GM18858 (cell line): Measurements from ENCODE around the gene SMOC2.

Experiments
- ATAC-seq: cut with Tn5 transposase; IDR thresholded peaks from one replicate; pipeline ENCODE4 v1.9.1; 2021; ENCODE audit not compliant: unreplicated experiment

SMOC2 gene

GRCh38 chr6:168618546-168619315 is 177.7 kb downstream of the SMOC2 start:
- no peak for ATAC-seq

- no peak for ATAC-seq
Observed at GRCh38 chr6:168619560-168620314, 178.8 kb downstream of the SMOC2 start.

GRCh38 chr6:168620578-168620977 is 179.6 kb downstream of the SMOC2 start:
- no peak for ATAC-seq

DNA sequence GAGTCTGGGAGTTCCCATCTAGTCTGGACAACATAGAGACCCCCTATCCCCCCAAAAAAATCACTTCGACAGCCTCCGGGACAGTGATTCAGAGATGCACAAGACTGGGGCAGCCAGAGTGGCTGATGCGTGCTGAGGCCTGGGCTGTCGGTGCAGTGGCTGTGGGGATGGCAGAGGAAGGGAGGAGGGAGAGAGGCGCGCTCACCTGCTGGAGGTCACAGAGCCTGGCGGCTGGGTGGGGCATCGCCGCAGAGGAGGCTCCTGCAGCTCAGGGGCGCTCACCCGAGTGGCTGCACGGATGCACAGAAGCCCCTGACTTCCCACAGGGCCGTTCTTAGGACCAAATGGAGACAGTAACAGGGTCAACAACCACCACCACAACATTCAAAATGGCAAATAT is 182.8 kb downstream of the SMOC2 start:
- no peak for ATAC-seq

GRCh38 chr6:168624540-168624939 is 183.6 kb downstream of the SMOC2 start:
- ATAC-seq = no peak

DNA sequence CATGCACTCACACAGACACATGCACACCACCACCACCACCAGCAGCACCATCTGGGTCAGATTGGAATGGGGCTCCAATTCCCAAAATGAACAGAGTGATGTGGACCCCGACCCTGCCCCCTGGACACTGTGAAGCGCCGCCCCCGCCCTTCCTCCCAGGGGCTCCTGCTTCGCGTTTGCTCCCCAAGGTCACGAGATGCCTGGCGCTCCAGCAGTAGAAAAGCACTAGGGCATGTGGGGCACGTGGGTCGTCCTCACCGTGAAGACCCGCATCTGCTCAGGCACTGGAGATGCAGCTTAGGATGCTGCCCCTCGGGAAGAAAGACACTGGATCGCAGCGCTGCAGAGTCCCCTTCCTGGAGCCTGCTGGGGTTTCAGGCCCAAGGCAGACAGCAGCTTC is 184.0 kb downstream of the SMOC2 start:
- no peak for ATAC-seq

DNA sequence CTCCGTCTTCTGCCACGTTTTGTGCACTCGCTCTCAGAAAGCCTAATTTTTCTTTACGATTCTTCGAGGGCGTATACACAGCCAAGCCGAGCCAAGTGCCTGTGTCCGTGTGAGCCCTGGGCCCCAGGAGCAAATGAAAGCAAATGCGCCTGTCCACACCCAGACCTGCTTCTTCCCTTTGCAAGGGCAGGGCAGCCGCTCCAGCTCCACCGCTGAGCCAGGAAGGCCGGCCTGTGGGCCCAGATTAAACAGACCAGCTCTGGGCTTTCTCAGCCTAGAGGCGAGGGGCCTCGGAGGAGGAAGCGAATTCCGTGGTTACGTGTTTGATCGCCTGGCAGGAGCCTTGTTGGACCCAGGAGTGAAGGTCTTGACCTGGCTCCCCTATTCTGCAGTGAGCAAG is 184.6 kb downstream of the SMOC2 start:
- no peak for ATAC-seq

DNA sequence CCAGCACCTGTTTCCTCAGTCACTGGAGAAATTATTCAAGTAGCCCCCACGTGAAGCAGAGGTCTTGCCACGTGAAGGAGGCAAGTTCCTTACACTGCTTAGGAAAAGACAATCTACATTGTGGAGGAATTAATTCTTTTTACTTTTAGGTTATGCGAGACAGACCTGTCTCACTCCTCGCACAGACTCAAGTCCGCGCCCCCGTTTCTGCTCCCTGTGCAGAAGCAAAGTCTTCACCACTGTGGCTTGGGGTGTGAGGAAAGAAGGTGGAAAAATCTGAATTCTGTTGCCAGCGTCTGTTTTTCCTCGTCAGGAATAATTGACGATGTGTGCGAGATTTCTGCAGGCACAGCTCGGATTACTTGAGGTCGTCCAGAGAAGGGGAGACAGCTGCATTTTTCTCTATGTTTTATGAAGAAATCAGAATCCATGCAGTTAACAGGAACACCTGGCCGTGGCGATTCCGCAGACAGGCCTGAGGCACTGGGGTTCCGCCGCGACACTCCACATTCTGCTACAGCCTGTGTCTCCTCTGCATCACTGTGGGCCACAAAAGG is 185.1 kb downstream of the SMOC2 start:
- no peak for ATAC-seq

DNA sequence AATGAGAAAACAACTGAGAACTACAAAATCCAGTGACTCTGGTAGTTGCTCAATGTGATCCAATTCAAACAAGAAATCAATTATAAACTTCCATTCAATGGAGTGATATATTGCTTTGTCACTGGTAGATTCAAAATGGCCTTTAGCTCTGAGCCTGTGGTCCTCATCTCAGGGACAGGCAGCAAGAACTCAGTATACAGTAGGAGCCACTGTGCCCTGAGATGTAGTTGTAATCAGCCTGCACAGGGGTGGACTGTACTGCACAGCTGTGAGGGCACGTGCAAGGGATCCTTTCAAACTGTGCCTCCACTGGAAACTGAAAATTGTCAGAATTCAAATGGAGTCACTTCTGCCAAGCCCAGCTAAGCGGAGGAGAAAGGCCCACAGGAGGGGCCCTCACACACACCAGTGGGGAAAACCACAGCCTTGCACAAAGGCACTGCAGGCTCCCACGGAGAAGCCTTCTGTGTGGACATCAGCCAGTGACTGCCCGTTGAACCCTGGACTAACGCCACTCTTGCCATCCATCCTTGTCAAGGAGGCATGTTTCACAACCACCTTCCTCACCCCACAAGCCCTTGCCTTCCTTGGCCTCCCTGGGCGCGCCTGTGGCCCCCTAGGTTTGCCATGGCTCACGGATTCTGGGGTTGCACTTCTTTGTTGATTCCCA is 186.7 kb downstream of the SMOC2 start:
- ATAC-seq = no peak

DNA sequence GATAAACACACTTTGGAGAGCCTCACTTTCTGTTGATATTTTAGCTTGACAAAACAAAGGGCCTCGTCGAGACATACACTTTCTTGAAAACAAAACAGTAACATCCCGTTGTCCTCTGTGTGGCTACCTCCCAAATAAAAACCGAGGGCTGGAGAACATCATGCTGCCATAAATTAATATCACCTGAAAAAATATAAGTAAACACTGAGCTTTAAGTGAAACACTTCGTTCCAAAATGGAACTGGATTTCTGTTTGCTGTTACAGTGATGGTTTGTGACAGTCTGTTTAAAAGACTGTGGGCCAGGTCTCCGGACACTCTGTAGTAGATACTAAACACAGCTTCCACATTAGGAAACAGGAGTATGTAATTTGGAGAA is 187.2 kb downstream of the SMOC2 start:
- ATAC-seq = no peak

DNA sequence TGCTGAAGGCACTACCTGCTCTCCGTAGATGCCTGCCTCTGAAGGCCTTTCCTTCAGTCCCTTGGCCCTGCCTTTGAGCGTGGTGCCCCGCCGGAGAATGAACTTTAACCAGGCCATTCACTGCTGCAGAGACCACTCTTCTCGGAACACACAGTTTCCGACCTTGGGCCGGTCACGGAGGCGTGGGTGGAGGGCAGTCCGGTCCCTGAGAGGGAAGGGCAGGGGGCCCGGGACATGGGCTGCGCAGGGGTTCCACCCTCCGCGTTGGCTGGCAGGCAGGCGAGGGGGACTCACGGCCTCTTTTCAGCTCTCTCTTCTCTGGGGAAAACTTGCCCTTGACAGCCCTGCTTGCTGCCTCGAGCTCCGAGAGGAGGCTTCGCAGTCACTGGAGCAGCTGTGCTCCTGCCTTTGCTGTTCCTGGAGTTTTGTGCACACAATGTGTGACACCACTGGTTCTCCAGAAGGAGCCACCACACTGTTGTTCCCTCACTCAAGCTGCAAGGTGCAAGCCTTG is 187.8 kb downstream of the SMOC2 start:
- ATAC-seq = no peak

DNA sequence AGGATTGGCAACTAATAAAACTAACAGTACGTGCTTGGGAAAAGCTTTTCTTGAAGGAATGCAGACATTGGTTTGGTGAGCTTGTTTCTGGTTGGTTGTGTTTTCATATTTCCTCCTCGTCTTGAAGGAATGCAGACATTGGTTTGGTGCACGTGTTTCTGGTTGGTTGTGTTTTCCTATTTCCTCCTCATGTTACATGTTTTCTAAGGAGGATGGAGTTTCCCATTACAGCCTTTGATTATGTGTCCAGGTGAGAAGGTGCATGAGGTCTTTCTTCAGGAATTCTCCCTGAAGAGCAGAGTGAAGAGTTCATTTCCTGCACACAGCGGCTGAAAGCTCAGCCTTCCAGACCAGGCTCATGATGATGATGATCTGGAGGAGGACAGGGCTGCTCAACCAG is 190.6 kb downstream of the SMOC2 start:
- no peak for ATAC-seq

GRCh38 chr6:168632694-168633093 is 191.7 kb downstream of the SMOC2 start:
- ATAC-seq = no peak

DNA sequence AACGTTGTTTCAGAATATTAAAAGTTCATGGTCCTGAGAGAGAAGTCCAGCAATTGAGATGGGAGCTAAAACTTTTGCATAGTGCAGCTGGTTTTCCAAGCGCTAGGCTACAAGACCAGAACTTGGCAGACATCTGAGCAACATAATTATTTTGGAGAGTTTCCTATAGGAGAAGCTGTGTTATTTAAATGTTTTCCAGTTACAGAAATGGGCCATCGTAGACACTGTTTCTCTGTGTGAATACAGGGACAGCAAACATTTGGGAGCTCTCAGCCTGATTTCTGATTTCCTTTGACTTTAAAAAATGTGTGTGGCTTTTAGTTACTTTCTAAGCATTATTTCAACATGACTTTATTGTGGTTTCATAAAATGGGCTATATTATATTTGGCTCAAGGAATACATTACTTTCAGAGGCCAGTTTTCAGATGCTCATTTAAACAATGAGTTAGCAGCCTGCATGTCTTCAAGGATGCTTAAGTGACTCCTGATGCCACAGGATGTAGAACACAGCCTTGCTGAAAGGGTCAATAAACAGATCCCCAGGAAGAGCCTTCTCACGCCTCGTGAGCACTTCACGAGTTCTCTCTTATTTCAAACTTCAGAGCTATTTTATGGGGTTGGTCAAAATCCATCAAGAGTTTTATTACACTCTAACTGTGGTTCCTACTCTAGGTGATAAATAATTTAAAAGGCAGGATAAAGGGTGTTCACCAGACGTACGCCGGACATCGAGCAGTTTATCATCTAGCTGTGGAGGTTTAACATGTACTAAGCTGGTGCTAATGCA is 193.8 kb downstream of the SMOC2 start:
- ATAC-seq = no peak

- no peak for ATAC-seq
Observed at GRCh38 chr6:168636147-168637004, 195.4 kb downstream of the SMOC2 start.

DNA sequence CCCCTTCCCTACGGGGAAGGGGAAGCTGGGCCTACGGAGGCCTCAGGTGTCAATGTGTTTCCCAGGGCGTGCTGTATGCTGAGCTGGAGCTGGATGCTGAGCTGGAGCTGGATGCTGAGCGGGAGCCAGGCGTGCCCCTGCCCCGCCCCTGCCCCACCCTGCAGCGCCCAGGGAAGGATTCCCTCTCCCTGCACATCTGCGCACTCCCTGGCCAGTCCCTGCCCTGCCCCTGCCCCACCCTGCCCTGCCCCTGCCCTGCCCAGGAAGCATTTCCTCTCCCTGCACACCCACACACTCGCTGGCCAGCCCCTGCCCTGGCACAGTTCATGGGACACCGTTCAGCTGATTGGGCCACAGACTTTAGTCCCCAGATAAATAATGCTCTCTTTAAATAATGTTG is 196.8 kb downstream of the SMOC2 start:
- ATAC-seq = no peak

DNA sequence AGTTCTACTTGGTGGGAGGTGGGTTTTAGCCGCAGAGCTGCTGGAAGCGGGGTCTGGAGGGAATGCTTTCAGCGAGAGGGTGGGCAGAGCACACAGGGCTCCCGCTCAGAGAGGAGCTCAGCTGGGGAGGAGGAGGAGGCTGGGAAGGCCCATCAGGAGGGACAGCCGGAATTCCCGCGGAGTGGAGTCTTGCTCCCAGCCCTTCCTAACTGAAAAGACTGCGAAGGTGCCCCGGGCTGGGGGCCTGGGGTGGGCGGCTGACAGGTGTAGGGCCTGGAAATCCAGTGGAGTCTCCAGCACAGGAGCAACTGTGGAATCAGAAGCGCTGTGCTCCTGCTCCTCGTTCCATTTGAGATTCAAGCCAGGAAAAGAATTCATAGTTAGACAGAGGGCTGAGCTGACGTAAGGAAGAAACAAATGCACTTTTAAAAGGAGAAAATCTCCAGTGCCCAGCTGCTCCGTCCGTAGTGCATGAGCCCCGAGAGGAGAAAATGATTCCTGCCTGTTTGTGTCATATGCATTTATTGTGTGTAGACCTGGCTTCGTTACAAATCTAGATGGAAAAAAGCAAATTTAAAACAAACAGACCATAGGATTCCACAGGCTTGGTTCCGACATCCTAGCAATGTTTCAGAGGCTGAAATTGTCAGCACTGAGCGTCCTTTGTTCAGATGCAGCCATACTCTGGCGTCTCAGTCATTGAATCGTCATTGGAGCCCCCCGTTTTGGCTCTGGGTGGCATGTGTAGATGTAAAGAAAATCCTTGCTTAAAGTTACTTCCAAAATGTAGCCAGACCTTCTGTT is 197.7 kb downstream of the SMOC2 start:
- ATAC-seq = no peak

- ATAC-seq = no peak
Observed at GRCh38 chr6:168640181-168640580, 199.2 kb downstream of the SMOC2 start.

DNA sequence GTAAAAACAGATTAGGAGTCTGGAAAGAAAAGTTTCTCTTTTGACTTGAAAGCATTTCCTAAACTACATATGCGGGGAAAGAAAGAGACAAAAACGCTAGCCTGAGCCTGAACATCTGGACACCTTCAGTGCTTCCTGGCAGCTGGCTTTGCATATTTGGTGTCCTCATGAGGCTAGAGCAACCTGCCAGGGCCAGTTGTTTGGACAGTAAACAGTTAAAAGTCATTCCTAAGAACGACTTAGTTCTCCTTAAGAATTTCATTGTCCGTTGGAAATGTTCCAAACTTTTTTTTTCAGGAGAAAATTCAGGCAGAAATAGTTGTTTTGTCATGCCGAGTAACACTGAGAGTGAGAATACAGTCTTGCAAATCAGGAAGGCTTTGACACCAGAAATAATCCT is 199.8 kb downstream of the SMOC2 start:
- no peak for ATAC-seq
